CD4-positive, alpha-beta T cell treated with Interferon gamma for 1 hour (primary cell): ENCODE results near the gene GJC2.

Experiments
- DNase-seq: peaks from one replicate; pipeline ENCODE4 v3.0.0-alpha.2; 2020

Gene GJC2

GRCh38 chr1:228197555-228198147 is 47.9 kb downstream of the GJC2 start:
- DNase-seq = no peak

- no peak for DNase-seq
These were observed 49.4 kb downstream of the GJC2 start for GRCh38 chr1:228198977-228199590.

- no peak for DNase-seq
These were observed 55.2 kb downstream of the GJC2 start for GRCh38 chr1:228204958-228205357.

- DNase-seq = no peak
These were observed 56.1 kb downstream of the GJC2 start for GRCh38 chr1:228205526-228206436.

- no peak for DNase-seq
These were observed 57.0 kb downstream of the GJC2 start for GRCh38 chr1:228206582-228207351.

GRCh38 chr1:228207381-228207810 is 57.7 kb downstream of the GJC2 start:
- DNase-seq = no peak

GRCh38 chr1:228207851-228208821 is 58.4 kb downstream of the GJC2 start, which contains the start of gene OBSCN:
TSS of gene OBSCN (plus strand) at chr1:228208044. CDS start at chr1:228211784, 3,740 bp downstream.
- DNase-seq = no peak

- DNase-seq = no peak
These were observed 59.3 kb downstream of the GJC2 start for GRCh38 chr1:228208831-228209551.
